Calu3 (cell line): ENCODE data around the gene RBFOX1. TPM values are rescaled to one million over a fixed set of nuclear protein-coding genes. Genes with fewer than 3 reads are reported as not detected.

Experiments used
- BruUV-seq: library from RNA; stranded (reverse); fragments of 400-500 nt; replicated peaks from 2 replicates; lab custom pipeline; 2021; lab: Mats Ljungman, UMichigan
- CTCF ChIA-PET: fragments of 300-600 bp; sonication (Branson Sonifier 250); formaldehyde crosslinking; loops from one replicate; lab custom pipeline; 2022; ENCODE audit warnings: antibody characterized with exemption; lab: Charles Lee
- DNase-seq: peaks from one replicate; pipeline ENCODE4 v3.0.0; 2022
- H3K27ac Mint-ChIP-seq: one replicate; pipeline ENCODE4 v1.8.0; 2022; ENCODE audit warnings: mixed read lengths; ENCODE audit not compliant: unreplicated experiment
- H3K27me3 Mint-ChIP-seq: one replicate; pipeline ENCODE4 v1.8.0; 2022; ENCODE audit warnings: mixed read lengths; ENCODE audit not compliant: unreplicated experiment
- H3K36me3 Mint-ChIP-seq: one replicate; pipeline ENCODE4 v1.8.0; 2022; ENCODE audit warnings: mild to moderate bottlenecking, moderate library complexity, mixed read lengths; ENCODE audit not compliant: insufficient read depth, unreplicated experiment
- H3K4me1 Mint-ChIP-seq: one replicate; pipeline ENCODE4 v1.8.0; 2022; ENCODE audit warnings: mild to moderate bottlenecking, low read depth, mixed read lengths; ENCODE audit not compliant: unreplicated experiment
- H3K4me3 Mint-ChIP-seq: one replicate; pipeline ENCODE4 v1.8.0; 2022; ENCODE audit warnings: mild to moderate bottlenecking, low read depth, moderate library complexity, mixed read lengths; ENCODE audit not compliant: unreplicated experiment
- H3K9me3 Mint-ChIP-seq: one replicate; pipeline ENCODE4 v1.8.0; 2022; ENCODE audit warnings: low read depth, mixed read lengths; ENCODE audit not compliant: unreplicated experiment
- intact Hi-C: fragments of 100-400 bp; cut with micrococcal nuclease; formaldehyde crosslinking; loops from one replicate; pipeline ENCODE4 v1.10.0; 2022; ENCODE audit not compliant: unreplicated experiment
- total RNA-seq: library from RNA; stranded (reverse); gene quantifications from 2 replicates; pipeline ENCODE4 v1.2.3, GENCODE V29; 2022
- TF ChIP-seq, protein P1 (sequence below): fragments of 200-600 bp; IDR thresholded peaks from one replicate; pipeline ENCODE4 v1.8.0; 2022; ENCODE audit warnings: antibody characterized with exemption; ENCODE audit not compliant: unreplicated experiment

Gene RBFOX1
- total RNA-seq, 1 experiment from 2014 or later = not detected

DNA sequence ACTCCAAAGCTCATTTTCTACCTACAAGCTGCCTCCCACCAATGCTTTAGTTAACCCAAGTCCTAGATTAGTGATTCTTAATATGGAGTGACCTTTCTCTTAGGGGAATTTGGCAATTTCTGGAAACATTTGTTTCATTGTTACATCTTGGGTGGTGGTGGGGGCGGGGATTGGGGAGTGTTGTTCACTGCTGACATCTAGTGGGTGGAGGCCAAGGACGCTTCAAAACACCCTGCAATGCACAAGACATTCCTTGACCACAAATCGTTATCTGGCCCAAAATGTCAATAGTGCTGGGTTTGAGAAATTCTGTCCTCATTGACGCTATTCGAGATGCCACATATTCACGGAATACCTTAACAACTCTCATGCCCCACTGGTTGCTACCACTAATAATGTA is 282.9 kb downstream of the RBFOX1 start:
- Mint-ChIP-seq H3K4me1 (no peaks in the 10 kb centered on the region), H3K9me3 (peaks cover 19% of the 10 kb centered on the region), H3K36me3 (no peaks in the 10 kb centered on the region), H3K27me3 (no peaks in the 10 kb centered on the region), H3K4me3 (no peak overlapping the region), H3K27ac (no peak overlapping the region)
- BruUV-seq = no TSS peak
- CTCF ChIA-PET = no interaction called here
- TF ChIP-seq, protein P1, sequence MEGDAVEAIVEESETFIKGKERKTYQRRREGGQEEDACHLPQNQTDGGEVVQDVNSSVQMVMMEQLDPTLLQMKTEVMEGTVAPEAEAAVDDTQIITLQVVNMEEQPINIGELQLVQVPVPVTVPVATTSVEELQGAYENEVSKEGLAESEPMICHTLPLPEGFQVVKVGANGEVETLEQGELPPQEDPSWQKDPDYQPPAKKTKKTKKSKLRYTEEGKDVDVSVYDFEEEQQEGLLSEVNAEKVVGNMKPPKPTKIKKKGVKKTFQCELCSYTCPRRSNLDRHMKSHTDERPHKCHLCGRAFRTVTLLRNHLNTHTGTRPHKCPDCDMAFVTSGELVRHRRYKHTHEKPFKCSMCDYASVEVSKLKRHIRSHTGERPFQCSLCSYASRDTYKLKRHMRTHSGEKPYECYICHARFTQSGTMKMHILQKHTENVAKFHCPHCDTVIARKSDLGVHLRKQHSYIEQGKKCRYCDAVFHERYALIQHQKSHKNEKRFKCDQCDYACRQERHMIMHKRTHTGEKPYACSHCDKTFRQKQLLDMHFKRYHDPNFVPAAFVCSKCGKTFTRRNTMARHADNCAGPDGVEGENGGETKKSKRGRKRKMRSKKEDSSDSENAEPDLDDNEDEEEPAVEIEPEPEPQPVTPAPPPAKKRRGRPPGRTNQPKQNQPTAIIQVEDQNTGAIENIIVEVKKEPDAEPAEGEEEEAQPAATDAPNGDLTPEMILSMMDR = no peak
- DNase-seq = no peak
- intact Hi-C loops = no loop called here

DNA sequence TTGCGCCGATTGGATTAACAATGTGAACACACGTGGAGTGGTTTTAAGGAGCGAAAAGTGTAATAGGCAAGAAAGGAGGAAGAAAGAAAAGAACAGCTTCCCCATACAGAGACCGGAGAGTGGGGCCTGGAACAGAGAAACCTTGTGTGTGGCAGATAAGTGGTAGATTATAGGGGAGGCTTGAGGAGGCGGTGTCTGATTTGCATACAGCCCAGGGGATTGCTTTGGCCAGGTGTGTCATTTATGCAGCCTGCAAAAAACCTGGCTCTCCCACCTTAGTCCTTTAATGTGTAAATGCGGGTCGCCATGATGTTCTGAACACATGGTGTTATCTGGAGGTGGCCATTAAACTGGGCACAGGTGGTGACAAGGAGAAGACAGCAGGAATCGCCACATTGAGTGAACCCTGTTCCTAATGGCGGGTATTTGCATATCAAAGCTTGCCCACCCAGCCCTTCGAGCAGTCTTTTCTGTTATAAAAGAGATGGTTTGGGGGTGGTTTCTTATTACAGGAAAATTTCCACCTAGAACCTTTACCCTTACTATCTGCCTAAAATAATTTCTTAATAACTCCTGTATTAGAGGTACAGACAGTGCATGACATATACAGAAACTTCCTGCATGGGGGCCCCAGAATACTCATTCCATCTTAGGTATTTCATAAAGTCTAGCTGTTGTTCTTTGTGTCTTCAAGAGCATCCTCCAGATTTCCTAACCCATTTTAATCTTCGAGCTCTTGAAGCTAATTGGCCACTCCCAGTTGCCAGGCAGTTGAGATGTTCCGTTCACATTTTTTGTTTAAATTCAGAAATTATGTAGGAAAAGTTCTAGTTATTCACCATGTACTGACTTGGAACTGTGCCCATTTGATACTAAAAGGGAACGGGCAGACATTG is 292.5 kb downstream of the RBFOX1 start:
- no peak overlapping the region for H3K4me3 Mint-ChIP-seq
- no peak for DNase-seq
- BruUV-seq = no TSS peak
- no peaks in the 10 kb centered on the region for H3K4me1 Mint-ChIP-seq
- H3K27ac Mint-ChIP-seq = no peak overlapping the region
- TF ChIP-seq, protein P1 = no peak
- no peaks in the 10 kb centered on the region for H3K36me3 Mint-ChIP-seq
- intact Hi-C loops = no loop called here
- no peaks in the 10 kb centered on the region for H3K27me3 Mint-ChIP-seq
- peaks cover 13% of the 10 kb centered on the region for H3K9me3 Mint-ChIP-seq
- CTCF ChIA-PET = no interaction called here

DNA sequence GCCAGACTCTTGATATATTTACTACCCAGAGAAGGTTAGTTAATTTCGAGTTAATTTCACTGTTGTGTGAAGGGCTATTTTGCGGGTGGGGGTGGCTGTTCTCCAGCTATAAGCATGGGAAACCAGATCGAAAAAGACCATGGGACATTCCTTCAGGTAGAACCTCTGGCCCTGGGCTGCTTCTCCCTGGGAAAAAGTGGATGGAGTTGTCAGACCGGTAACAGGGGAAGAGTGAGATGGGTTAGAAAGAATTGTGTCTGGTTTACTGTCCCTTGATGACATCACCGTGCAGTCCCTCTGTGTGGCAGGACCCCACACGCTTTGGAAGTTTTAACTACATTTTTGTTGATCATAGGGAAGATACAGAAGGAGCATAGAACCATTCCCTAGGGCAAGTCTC is 296.3 kb downstream of the RBFOX1 start:
- Mint-ChIP-seq H3K27ac (no peak overlapping the region), H3K4me1 (no peaks in the 10 kb centered on the region), H3K27me3 (no peaks in the 10 kb centered on the region), H3K4me3 (no peak overlapping the region), H3K9me3 (peaks cover 23% of the 10 kb centered on the region), H3K36me3 (no peaks in the 10 kb centered on the region)
- TF ChIP-seq, protein P1 = no peak
- no peak for DNase-seq
- intact Hi-C loops = no loop called here
- CTCF ChIA-PET = no interaction called here
- no TSS peak for BruUV-seq

DNA sequence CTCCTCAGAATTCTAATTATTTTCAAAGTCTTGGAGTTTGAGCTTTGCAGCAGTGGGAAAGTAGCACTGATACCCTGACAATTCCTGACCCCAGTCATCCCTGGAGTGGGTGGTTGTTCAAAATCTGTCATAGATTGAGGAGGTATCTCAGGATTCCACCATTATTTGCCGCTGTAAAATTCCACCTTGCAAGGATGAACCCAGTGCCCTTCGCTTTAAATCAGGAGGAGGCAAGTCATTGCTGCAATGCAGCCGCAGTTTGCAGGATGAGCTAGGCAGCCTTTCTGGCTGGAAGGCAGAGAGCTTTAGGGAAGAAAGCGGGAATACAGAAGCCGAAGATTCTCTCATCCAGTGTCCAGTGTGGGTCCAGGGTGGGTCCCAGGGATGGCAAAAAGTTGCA is 296.9 kb downstream of the RBFOX1 start:
- no peaks in the 10 kb centered on the region for H3K4me1 Mint-ChIP-seq
- H3K27ac Mint-ChIP-seq = no peak overlapping the region
- intact Hi-C loops = no loop called here
- no peaks in the 10 kb centered on the region for H3K27me3 Mint-ChIP-seq
- BruUV-seq = no TSS peak
- CTCF ChIA-PET = no interaction called here
- no peak for DNase-seq
- H3K36me3 Mint-ChIP-seq = no peaks in the 10 kb centered on the region
- peaks cover 27% of the 10 kb centered on the region for H3K9me3 Mint-ChIP-seq
- H3K4me3 Mint-ChIP-seq = no peak overlapping the region
- TF ChIP-seq, protein P1 = no peak
